A549 (cell line): ENCODE measurements around the gene CCDC74A.

ENCODE experiments used
- KDM1A ChIP-seq: fragments of 200-600 bp; sonication (generic); IDR thresholded peaks from 2 replicates; pipeline ENCODE4 v1.6.1; 2016; ENCODE audit warnings: low read depth, mild to moderate bottlenecking
- PHF8 ChIP-seq: fragments of 200-600 bp; sonication (generic); IDR thresholded peaks from 2 replicates; pipeline ENCODE4 v1.6.1; 2016; ENCODE audit warnings: low read depth, mild to moderate bottlenecking, antibody characterized with exemption, moderate library complexity, borderline replicate concordance
- POLR2A ChIP-seq: IDR thresholded peaks from 2 replicates; pipeline ENCODE4 v1.6.1; 2012; ENCODE audit warnings: mild to moderate bottlenecking, low read length
- TFCP2L1 ChIP-seq: fragments of 250-450 bp; sonication (Bioruptor Pico); IDR thresholded peaks from 2 replicates; pipeline ENCODE4 v1.5.0; 2021; ENCODE audit warnings: mild to moderate bottlenecking
- ZNF302 ChIP-seq: fragments of 250-450 bp; sonication (Bioruptor Pico); IDR thresholded peaks from 2 replicates; pipeline ENCODE4 v1.9.0; 2021; ENCODE audit warnings: inconsistent platforms, mild to moderate bottlenecking, moderate library complexity
- TF ChIP-seq, protein P1 (sequence below): fragments of >200 bp; sonication (Bioruptor Twin); formaldehyde crosslinking; IDR thresholded peaks from 3 replicates; pipeline ENCODE4 v1.5.1; 2016
- TF ChIP-seq, protein P2 (sequence below): IDR thresholded peaks from 2 replicates; pipeline ENCODE4 v1.6.1; 2012

DNA sequence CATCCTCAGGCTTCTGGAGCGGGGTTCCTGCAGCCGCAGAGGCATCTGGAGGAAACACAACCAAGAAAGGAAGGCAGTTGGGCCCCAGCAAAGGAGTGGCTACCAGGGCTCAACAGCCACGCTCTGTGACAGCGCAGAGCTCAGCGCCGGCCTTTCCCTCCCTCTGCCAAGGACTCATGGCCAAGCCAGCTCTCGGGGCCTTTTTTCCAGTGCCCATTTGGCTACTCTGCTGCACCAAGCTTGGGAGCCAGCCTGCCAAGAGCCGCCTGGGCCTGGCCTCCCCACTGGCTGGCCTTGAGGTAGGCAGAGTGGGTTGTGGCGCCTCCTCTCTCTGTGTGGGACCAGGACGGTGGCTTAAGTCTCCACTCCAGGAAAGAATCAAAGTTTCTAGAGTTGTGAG is 7.2 kb upstream of the CCDC74A start:
- TF ChIP-seq, protein P1, sequence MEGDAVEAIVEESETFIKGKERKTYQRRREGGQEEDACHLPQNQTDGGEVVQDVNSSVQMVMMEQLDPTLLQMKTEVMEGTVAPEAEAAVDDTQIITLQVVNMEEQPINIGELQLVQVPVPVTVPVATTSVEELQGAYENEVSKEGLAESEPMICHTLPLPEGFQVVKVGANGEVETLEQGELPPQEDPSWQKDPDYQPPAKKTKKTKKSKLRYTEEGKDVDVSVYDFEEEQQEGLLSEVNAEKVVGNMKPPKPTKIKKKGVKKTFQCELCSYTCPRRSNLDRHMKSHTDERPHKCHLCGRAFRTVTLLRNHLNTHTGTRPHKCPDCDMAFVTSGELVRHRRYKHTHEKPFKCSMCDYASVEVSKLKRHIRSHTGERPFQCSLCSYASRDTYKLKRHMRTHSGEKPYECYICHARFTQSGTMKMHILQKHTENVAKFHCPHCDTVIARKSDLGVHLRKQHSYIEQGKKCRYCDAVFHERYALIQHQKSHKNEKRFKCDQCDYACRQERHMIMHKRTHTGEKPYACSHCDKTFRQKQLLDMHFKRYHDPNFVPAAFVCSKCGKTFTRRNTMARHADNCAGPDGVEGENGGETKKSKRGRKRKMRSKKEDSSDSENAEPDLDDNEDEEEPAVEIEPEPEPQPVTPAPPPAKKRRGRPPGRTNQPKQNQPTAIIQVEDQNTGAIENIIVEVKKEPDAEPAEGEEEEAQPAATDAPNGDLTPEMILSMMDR: no peak
- TF ChIP-seq POLR2A: no peak
- TF ChIP-seq, protein P2, sequence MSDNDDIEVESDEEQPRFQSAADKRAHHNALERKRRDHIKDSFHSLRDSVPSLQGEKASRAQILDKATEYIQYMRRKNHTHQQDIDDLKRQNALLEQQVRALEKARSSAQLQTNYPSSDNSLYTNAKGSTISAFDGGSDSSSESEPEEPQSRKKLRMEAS: no peak
- TF ChIP-seq ZNF302 (CRISPR knock-in tag): no peak
- TF ChIP-seq TFCP2L1 (CRISPR knock-in tag): no peak
- TF ChIP-seq PHF8: no peak
- no peak for TF ChIP-seq KDM1A
